H9 (cell line): ENCODE data around the gene KRTAP12-3. TPM values are rescaled to one million over a fixed set of nuclear protein-coding genes. Genes with fewer than 3 reads are reported as not detected.

ENCODE experiments used
- DNase-seq: peaks from one replicate; pipeline ENCODE4 v3.0.0-alpha.2; 2017
- H2AFZ ChIP-seq: one replicate; pipeline ENCODE4 v1.6.1; 2013; ENCODE audit warnings: mild to moderate bottlenecking, low read length, control low read depth, moderate library complexity
- H2AK5ac ChIP-seq: 2 replicates; pipeline ENCODE4 v1.6.1; 2013; ENCODE audit warnings: low read length, control low read depth, mixed read lengths; ENCODE audit not compliant: insufficient read length
- H2BK120ac ChIP-seq: one replicate; pipeline ENCODE4 v1.6.1; 2013; ENCODE audit warnings: low read depth, mild to moderate bottlenecking, low read length, control low read depth, inconsistent platforms; ENCODE audit not compliant: poor library complexity, severe bottlenecking
- H2BK12ac ChIP-seq: 2 replicates; pipeline ENCODE4 v1.6.1; 2013; ENCODE audit warnings: low read length, control low read depth, mixed read lengths, low read depth; ENCODE audit not compliant: insufficient read length
- H2BK15ac ChIP-seq: 2 replicates; pipeline ENCODE4 v1.6.1; 2013; ENCODE audit warnings: low read depth, low read length, control low read depth
- H2BK20ac ChIP-seq: one replicate; pipeline ENCODE4 v1.6.1; 2013; ENCODE audit warnings: low read depth, mild to moderate bottlenecking, low read length, control low read depth, inconsistent platforms; ENCODE audit not compliant: poor library complexity, severe bottlenecking
- H2BK5ac ChIP-seq: 2 replicates; pipeline ENCODE4 v1.6.1; 2013; ENCODE audit warnings: low read length, control low read depth, mixed read lengths; ENCODE audit not compliant: insufficient read length
- H3K14ac ChIP-seq: 2 replicates; pipeline ENCODE4 v1.6.1; 2013; ENCODE audit warnings: low read length, control low read depth; ENCODE audit not compliant: insufficient read depth
- H3K18ac ChIP-seq: 2 replicates; pipeline ENCODE4 v1.6.1; 2013; ENCODE audit warnings: low read depth, mild to moderate bottlenecking, mixed read lengths, low read length, control low read depth; ENCODE audit not compliant: insufficient read length
- H3K23ac ChIP-seq: 2 replicates; pipeline ENCODE4 v1.6.1; 2013; ENCODE audit warnings: low read length, control low read depth, mixed read lengths, low read depth; ENCODE audit not compliant: insufficient read length
- H3K23me2 ChIP-seq: 2 replicates; pipeline ENCODE4 v1.6.1; 2013; ENCODE audit warnings: low read depth, mild to moderate bottlenecking, mixed read lengths, low read length, control low read depth; ENCODE audit not compliant: insufficient read length, poor library complexity, severe bottlenecking
- H3K27ac ChIP-seq: 2 replicates; pipeline ENCODE4 v1.5.1; 2013; ENCODE audit warnings: low read length, control low read depth, mixed read lengths, low read depth; ENCODE audit not compliant: insufficient read length
- H3K27me3 ChIP-seq: 2 replicates; pipeline ENCODE4 v1.6.1; 2013; ENCODE audit warnings: low read length, control low read depth, inconsistent platforms; ENCODE audit not compliant: insufficient read depth
- H3K4ac ChIP-seq: 2 replicates; pipeline ENCODE4 v1.6.1; 2013; ENCODE audit warnings: low read depth, mild to moderate bottlenecking, control low read depth, inconsistent platforms, low read length, moderate library complexity
- H3K4me1 ChIP-seq: 2 replicates; pipeline ENCODE4 v1.6.1; 2013; ENCODE audit warnings: low read length, control low read depth, inconsistent platforms; ENCODE audit not compliant: insufficient read depth
- H3K4me2 ChIP-seq: 2 replicates; pipeline ENCODE4 v1.6.1; 2013; ENCODE audit warnings: low read length, control low read depth, mixed read lengths; ENCODE audit not compliant: insufficient read length, insufficient read depth
- H3K56ac ChIP-seq: 2 replicates; pipeline ENCODE4 v1.6.1; 2013; ENCODE audit warnings: low read depth, mild to moderate bottlenecking, mixed read lengths, low read length, control low read depth; ENCODE audit not compliant: insufficient read length
- H3K79me1 ChIP-seq: 2 replicates; pipeline ENCODE4 v1.6.1; 2013; ENCODE audit warnings: low read depth, mild to moderate bottlenecking, moderate library complexity, low read length, control low read depth, inconsistent platforms; ENCODE audit not compliant: insufficient read depth, poor library complexity, severe bottlenecking
- H3K79me2 ChIP-seq: 2 replicates; pipeline ENCODE4 v1.6.1; 2013; ENCODE audit warnings: low read length, control low read depth, inconsistent platforms; ENCODE audit not compliant: insufficient read depth
- H3K9ac ChIP-seq: 2 replicates; pipeline ENCODE4 v1.6.1; 2013; ENCODE audit warnings: low read length, control low read depth, mixed read lengths; ENCODE audit not compliant: insufficient read length; ENCODE audit errors: extremely low read depth
- H3K9me3 ChIP-seq: one replicate; pipeline ENCODE4 v1.6.1; 2013; ENCODE audit warnings: low read depth, low read length, inconsistent platforms; ENCODE audit not compliant: control insufficient read depth
- H3T11ph ChIP-seq: one replicate; pipeline ENCODE4 v1.6.1; 2013; ENCODE audit warnings: mild to moderate bottlenecking, low read length, control low read depth, inconsistent platforms
- H4K20me1 ChIP-seq: one replicate; pipeline ENCODE4 v1.6.1; 2013; ENCODE audit not compliant: control insufficient read depth, insufficient read length, insufficient read depth
- H4K5ac ChIP-seq: 2 replicates; pipeline ENCODE4 v1.6.1; 2013; ENCODE audit warnings: low read depth, mild to moderate bottlenecking, mixed read lengths, low read length, control low read depth; ENCODE audit not compliant: insufficient read length
- H4K8ac ChIP-seq: replicated peaks from 2 replicates; pipeline ENCODE4 v1.6.1; 2013; ENCODE audit warnings: low read length, control low read depth, mixed read lengths, low read depth; ENCODE audit not compliant: insufficient read length
- H4K91ac ChIP-seq: 2 replicates; pipeline ENCODE4 v1.6.1; 2013; ENCODE audit warnings: low read depth, mild to moderate bottlenecking, moderate library complexity, mixed read lengths, low read length, control low read depth; ENCODE audit not compliant: insufficient read length
- H3K27ac Mint-ChIP-seq, 3 experiments: 2 replicates in 2 of 3; 3 replicates in 1 of 3; pipeline ENCODE4 v1.8.0; 2020 to 2021; ENCODE audit warnings: mixed read lengths in 3 of 3, mild to moderate bottlenecking in 1 of 3, moderate library complexity in 1 of 3
- H3K27me3 Mint-ChIP-seq: 2 replicates; pipeline ENCODE4 v1.8.0; 2021; ENCODE audit warnings: low read depth, mild to moderate bottlenecking, moderate library complexity, mixed read lengths
- H3K36me3 Mint-ChIP-seq, 3 experiments: 2 replicates in 2 of 3; 3 replicates in 1 of 3; pipeline ENCODE4 v1.8.0; 2020 to 2021; ENCODE audit warnings: low read depth in 3 of 3, mixed read lengths in 3 of 3; ENCODE audit not compliant: insufficient read depth in 1 of 3
- H3K4me1 Mint-ChIP-seq, 2 experiments: 2 replicates each; pipeline ENCODE4 v1.8.0; 2020; ENCODE audit warnings: mixed read lengths in 2 of 2
- H3K4me3 Mint-ChIP-seq, 2 experiments: 2 replicates in 1 of 2; 3 replicates in 1 of 2; pipeline ENCODE4 v1.8.0; 2020 to 2021; ENCODE audit warnings: mild to moderate bottlenecking in 2 of 2, mixed read lengths in 2 of 2, moderate library complexity in 1 of 2
- H3K9me3 Mint-ChIP-seq, 2 experiments: 2 replicates in 1 of 2; 3 replicates in 1 of 2; pipeline ENCODE4 v1.8.0; 2020; ENCODE audit warnings: mild to moderate bottlenecking in 2 of 2, mixed read lengths in 2 of 2, moderate library complexity in 1 of 2
- CTCF ChIP-seq: fragments of 200-600 bp; sonication (generic); conservative IDR thresholded peaks from 3 replicates; pipeline ENCODE4 v1.8.0; 2021; ENCODE audit warnings: antibody characterized with exemption, mild to moderate bottlenecking
- WGBS: extraction: QIAGEN DNeasy Blood & Tissue Kit; methylation state at CpG from one replicate; pipeline ENCODE4 v1.1.7; 2013; ENCODE audit warnings: missing lambda C conversion rate, low lambda C conversion rate, mixed read lengths; ENCODE audit not compliant: insufficient read length; ENCODE audit errors: extremely low coverage; 5-methylcytosine and 5-hydroxymethylcytosine counted together
- total RNA-seq: library from RNA; stranded (reverse); gene quantifications from 2 replicates; pipeline ENCODE4 v1.2.1, GENCODE V29; 2021

The KRTAP12-3 gene
- total RNA-seq, 1 experiment from 2014 or later, result not detected

- no peak overlapping the region for H2BK12ac ChIP-seq
- no peak overlapping the region for H3K4ac ChIP-seq
- H3K79me2 ChIP-seq, result no peaks in the 10 kb centered on the region
- H4K20me1 ChIP-seq, result no peaks in the 10 kb centered on the region
- H3K4me3 Mint-ChIP-seq, result no peak overlapping the region
- peaks cover 4% of the 10 kb centered on the region; the same call in 1 of the 2 replicates for H3K4me1 ChIP-seq
- H3K56ac ChIP-seq, result no peak overlapping the region
- H2BK15ac ChIP-seq, result no peak overlapping the region
- 0 out of 7 replicates have a peak overlapping the region, but pooled peaks of 1 of the 3 experiments have one; percentile 18 for H3K27ac Mint-ChIP-seq
- no peak overlapping the region for H3K4me2 ChIP-seq
- H2BK120ac ChIP-seq, result no peak overlapping the region
- WGBS, result no CpG with 5 or more reads among the region's 8 CpGs
- H3K4me1 Mint-ChIP-seq, result peaks cover 52 to 53% of the 10 kb centered on the region in 2 experiments
- H2AK5ac ChIP-seq, result no peak overlapping the region
- H3T11ph ChIP-seq, result no peak overlapping the region
- H3K9me3 ChIP-seq, result no peaks in the 10 kb centered on the region
- no peak overlapping the region for H3K14ac ChIP-seq
- no peak overlapping the region for H3K9ac ChIP-seq
- H3K23me2 ChIP-seq, result no peaks in the 10 kb centered on the region
- H4K8ac ChIP-seq, result no peak overlapping the region
- peaks cover 7 to 19% (median 7%) of the 10 kb centered on the region in 3 experiments; a peak in 6 of 7 replicates for H3K36me3 Mint-ChIP-seq
- DNase-seq, result peak; percentile 16
- H3K27ac ChIP-seq, result no peak overlapping the region
- H3K27me3 Mint-ChIP-seq, result peaks cover 5% of the 10 kb centered on the region; the same call in 1 of the 2 replicates
- H3K18ac ChIP-seq, result no peak overlapping the region
- no peak overlapping the region for H2BK20ac ChIP-seq
- no peak overlapping the region for H2BK5ac ChIP-seq
- no peak overlapping the region for H4K5ac ChIP-seq
- H4K91ac ChIP-seq, result no peak overlapping the region
- H3K79me1 ChIP-seq, result no peaks in the 10 kb centered on the region
- H2AFZ ChIP-seq, result no peak overlapping the region
- no peaks in the 10 kb centered on the region; the same call in 1 of the 2 replicates for H3K27me3 ChIP-seq
- H3K23ac ChIP-seq, result no peak overlapping the region
- H3K9me3 Mint-ChIP-seq, result peaks cover 17 to 18% of the 10 kb centered on the region in 2 experiments
- TF ChIP-seq CTCF, result no peak
Observed at GRCh38 chr21:44695641-44696040, 37.9 kb downstream of the KRTAP12-3 start.
